ENCODE measurements around the gene KRTAP19-7. TPM values are rescaled to one million over a fixed set of nuclear protein-coding genes. Genes with fewer than 3 reads are reported as not detected.

The KRTAP19-7 gene
- total RNA-seq, 4 donors from 2014 or later = not detected

- intact Hi-C loops (cut with DNase I) = no loop called here
- Histone ChIP-seq H3K4me1 (no peaks in the 10 kb centered on the region), H3K27me3 (no peaks in the 10 kb centered on the region), H3K9me3 (no peaks in the 10 kb centered on the region), H3K4me3 (no peak overlapping the region), H3K27ac (replicated peaks in 1 of 4) (no peak overlapping the region), H3K36me3 (no peaks in the 10 kb centered on the region)
- DNase-seq (ENCODE audit: extremely low spot score) = no peak
- 90% methylated on average over 2 of the region's 2 CpGs for WGBS
- TF ChIP-seq EP300 (IDR thresholded peaks at IDR 0.05) = no peak
- TF ChIP-seq POLR2A (IDR thresholded peaks at IDR 0.05; ENCODE audit: low read depth) = no peak
- no peak for TF ChIP-seq POLR2AphosphoS5 (IDR thresholded peaks at IDR 0.05)
- no peak for TF ChIP-seq CTCF (IDR thresholded peaks at IDR 0.05)
These were observed 6.0 kb downstream of the KRTAP19-7 start for GRCh38 chr21:30555095-30555494.

- no peaks in the 10 kb centered on the region for H3K36me3 ChIP-seq
- H3K27me3 ChIP-seq = no peaks in the 10 kb centered on the region
- intact Hi-C loops (cut with DNase I) = no loop called here
- H3K27ac ChIP-seq (replicated peaks in 1 of 4) = no peak overlapping the region
- no peaks in the 10 kb centered on the region for H3K9me3 ChIP-seq
- no peak for TF ChIP-seq POLR2AphosphoS5 (IDR thresholded peaks at IDR 0.05)
- TF ChIP-seq CTCF (IDR thresholded peaks at IDR 0.05) = no peak
- no peak for TF ChIP-seq POLR2A (IDR thresholded peaks at IDR 0.05; ENCODE audit: low read depth)
- TF ChIP-seq EP300 (IDR thresholded peaks at IDR 0.05) = no peak
- 100% methylated on average over 1 of the region's 1 CpG for WGBS
- no peak overlapping the region for H3K4me3 ChIP-seq
- DNase-seq (ENCODE audit: extremely low spot score) = no peak
- H3K4me1 ChIP-seq = no peaks in the 10 kb centered on the region
These were observed 8.3 kb downstream of the KRTAP19-7 start for GRCh38 chr21:30552782-30553181.

- TF ChIP-seq POLR2AphosphoS5 (IDR thresholded peaks at IDR 0.05) (no peak), CTCF (IDR thresholded peaks at IDR 0.05) (no peak), POLR2A (IDR thresholded peaks at IDR 0.05; ENCODE audit: low read depth) (no peak), EP300 (IDR thresholded peaks at IDR 0.05) (no peak)
- no peaks in the 10 kb centered on the region for H3K27me3 ChIP-seq
- intact Hi-C loops (cut with DNase I) = no loop called here
- DNase-seq (ENCODE audit: extremely low spot score) = no peak
- no peaks in the 10 kb centered on the region for H3K4me1 ChIP-seq
- 74% methylated on average over 1 of the region's 1 CpG for WGBS
- H3K4me3 ChIP-seq = no peak within 1 kb of the TSS
- peaks cover 0 to 4% (median 0%) of the 10 kb centered on the region in 4 donors for H3K9me3 ChIP-seq
- no peaks in the 10 kb centered on the region for H3K36me3 ChIP-seq
- H3K27ac ChIP-seq (replicated peaks in 1 of 4) = no peak within 1 kb of the TSS
These were observed 19.4 kb downstream of the KRTAP19-7 start, which contains the start of gene KRTAP19-6 for GRCh38 chr21:30541764-30542163. Gene KRTAP19-6, minus strand, starts transcription at chr21:30541864. Its CDS starts 31 bp downstream, at chr21:30541833.

GRCh38 chr21:30518876-30519275 lies 42.2 kb downstream of the KRTAP19-7 start:
- WGBS = 68% methylated on average over 1 of the region's 1 CpG
- no peak overlapping the region for H3K4me3 ChIP-seq
- H3K4me1 ChIP-seq = no peaks in the 10 kb centered on the region
- H3K36me3 ChIP-seq = no peaks in the 10 kb centered on the region
- TF ChIP-seq POLR2AphosphoS5 (IDR thresholded peaks at IDR 0.05) (no peak), POLR2A (IDR thresholded peaks at IDR 0.05; ENCODE audit: low read depth) (no peak), EP300 (IDR thresholded peaks at IDR 0.05) (no peak), CTCF (IDR thresholded peaks at IDR 0.05) (no peak)
- no peaks in the 10 kb centered on the region for H3K27me3 ChIP-seq
- no peak overlapping the region for H3K27ac ChIP-seq (replicated peaks in 1 of 4)
- DNase-seq (ENCODE audit: extremely low spot score) = no peak
- no peaks in the 10 kb centered on the region for H3K9me3 ChIP-seq
- intact Hi-C loops (cut with DNase I) = no loop called here

GRCh38 chr21:30515681-30516080 lies 45.4 kb downstream of the KRTAP19-7 start:
- no peak overlapping the region for H3K4me3 ChIP-seq
- WGBS = 59% methylated on average over 1 of the region's 1 CpG
- TF ChIP-seq EP300 (IDR thresholded peaks at IDR 0.05) (no peak), POLR2A (IDR thresholded peaks at IDR 0.05; ENCODE audit: low read depth) (no peak), CTCF (IDR thresholded peaks at IDR 0.05) (no peak), POLR2AphosphoS5 (IDR thresholded peaks at IDR 0.05) (no peak)
- no peaks in the 10 kb centered on the region for H3K27me3 ChIP-seq
- intact Hi-C loops (cut with DNase I) = no loop called here
- no peak for DNase-seq (ENCODE audit: extremely low spot score)
- no peaks in the 10 kb centered on the region for H3K9me3 ChIP-seq
- H3K36me3 ChIP-seq = no peaks in the 10 kb centered on the region
- no peaks in the 10 kb centered on the region for H3K4me1 ChIP-seq
- no peak overlapping the region for H3K27ac ChIP-seq (replicated peaks in 1 of 4)
